ENCODE results near the gene POLE.

POLE gene

GRCh38 chr12:132720606-132721345 is 33.6 kb upstream of the POLE start:
- no peak overlapping the region for H3K4me3 ChIP-seq (ENCODE audit: low read length, poor library complexity, severe bottlenecking)
- H3K79me2 ChIP-seq (ENCODE audit: insufficient read depth, low read length): no peaks in the 10 kb centered on the region
- H4K20me1 ChIP-seq (ENCODE audit: insufficient read depth, low read length, poor library complexity, severe bottlenecking): peaks cover 3% of the 10 kb centered on the region
- no peak overlapping the region for H3K4me2 ChIP-seq (ENCODE audit: low read depth, low read length, poor library complexity, severe bottlenecking)
- H3K27me3 ChIP-seq (ENCODE audit: insufficient read depth, low read length, poor library complexity, severe bottlenecking): no peaks in the 10 kb centered on the region
- peaks cover 69% of the 10 kb centered on the region; the same call in 1 of the 2 replicates for H3K36me3 ChIP-seq (ENCODE audit: insufficient read depth, low read length)
- no peaks in the 10 kb centered on the region for H3K9me2 ChIP-seq (replicated peaks; ENCODE audit: low read depth, low read length)
- TF ChIP-seq CTCF (conservative IDR thresholded peaks at IDR 0.05; ENCODE audit: low read length) (no peak), EZH2phosphoT487 (IDR thresholded peaks at IDR 0.05; ENCODE audit: borderline replicate concordance) (no peak)
- H2AFZ ChIP-seq (ENCODE audit: low read length): no peak overlapping the region
- no peaks in the 10 kb centered on the region for H3K4me1 ChIP-seq (ENCODE audit: insufficient read depth, low read length, poor library complexity, severe bottlenecking)
- no peak overlapping the region for H3K9ac ChIP-seq (ENCODE audit: low read depth, low read length, poor library complexity, severe bottlenecking)
- H3K9me3 ChIP-seq (ENCODE audit: insufficient read depth, low read depth, low read length): no peaks in the 10 kb centered on the region
- no peaks in the 10 kb centered on the region for H3F3A ChIP-seq (ENCODE audit: low read depth)

- peaks cover 65% of the 10 kb centered on the region; the same call in 1 of the 2 replicates for H3K36me3 ChIP-seq (ENCODE audit: insufficient read depth, low read length)
- no peaks in the 10 kb centered on the region for H3K9me2 ChIP-seq (replicated peaks; ENCODE audit: low read depth, low read length)
- H2AFZ ChIP-seq (ENCODE audit: low read length): no peak overlapping the region
- H3K27me3 ChIP-seq (ENCODE audit: insufficient read depth, low read length, poor library complexity, severe bottlenecking): no peaks in the 10 kb centered on the region
- no peak overlapping the region for H3K4me2 ChIP-seq (ENCODE audit: low read depth, low read length, poor library complexity, severe bottlenecking)
- no peaks in the 10 kb centered on the region for H3F3A ChIP-seq (ENCODE audit: low read depth)
- no peaks in the 10 kb centered on the region for H3K79me2 ChIP-seq (ENCODE audit: insufficient read depth, low read length)
- no peak overlapping the region for H3K9ac ChIP-seq (ENCODE audit: low read depth, low read length, poor library complexity, severe bottlenecking)
- TF ChIP-seq EZH2phosphoT487 (IDR thresholded peaks at IDR 0.05; ENCODE audit: borderline replicate concordance) (no peak), CTCF (conservative IDR thresholded peaks at IDR 0.05; ENCODE audit: low read length) (no peak)
- H3K4me3 ChIP-seq (ENCODE audit: low read length, poor library complexity, severe bottlenecking): no peak overlapping the region
- H3K4me1 ChIP-seq (ENCODE audit: insufficient read depth, low read length, poor library complexity, severe bottlenecking): no peaks in the 10 kb centered on the region
- no peaks in the 10 kb centered on the region for H3K9me3 ChIP-seq (ENCODE audit: insufficient read depth, low read depth, low read length)
- H4K20me1 ChIP-seq (ENCODE audit: insufficient read depth, low read length, poor library complexity, severe bottlenecking): peaks cover 3% of the 10 kb centered on the region
Measured at GRCh38 chr12:132719954-132720324, 32.8 kb upstream of the POLE start.

GRCh38 chr12:132719141-132719953 is 32.2 kb upstream of the POLE start:
- no peak overlapping the region for H3K4me3 ChIP-seq (ENCODE audit: low read length, poor library complexity, severe bottlenecking)
- H3K9ac ChIP-seq (ENCODE audit: low read depth, low read length, poor library complexity, severe bottlenecking): no peak overlapping the region
- H3K27me3 ChIP-seq (ENCODE audit: insufficient read depth, low read length, poor library complexity, severe bottlenecking): no peaks in the 10 kb centered on the region
- TF ChIP-seq EZH2phosphoT487 (IDR thresholded peaks at IDR 0.05; ENCODE audit: borderline replicate concordance) (no peak), CTCF (conservative IDR thresholded peaks at IDR 0.05; ENCODE audit: low read length) (no peak)
- H3K9me2 ChIP-seq (replicated peaks; ENCODE audit: low read depth, low read length): no peaks in the 10 kb centered on the region
- peaks cover 3% of the 10 kb centered on the region for H4K20me1 ChIP-seq (ENCODE audit: insufficient read depth, low read length, poor library complexity, severe bottlenecking)
- no peak overlapping the region for H3K4me2 ChIP-seq (ENCODE audit: low read depth, low read length, poor library complexity, severe bottlenecking)
- peaks cover 65% of the 10 kb centered on the region; the same call in 1 of the 2 replicates for H3K36me3 ChIP-seq (ENCODE audit: insufficient read depth, low read length)
- H3K9me3 ChIP-seq (ENCODE audit: insufficient read depth, low read depth, low read length): no peaks in the 10 kb centered on the region
- H3F3A ChIP-seq (ENCODE audit: low read depth): no peaks in the 10 kb centered on the region
- H3K4me1 ChIP-seq (ENCODE audit: insufficient read depth, low read length, poor library complexity, severe bottlenecking): no peaks in the 10 kb centered on the region
- peaks cover 6% of the 10 kb centered on the region; the same call in 1 of the 2 replicates for H3K79me2 ChIP-seq (ENCODE audit: insufficient read depth, low read length)
- H2AFZ ChIP-seq (ENCODE audit: low read length): no peak overlapping the region
